H1 (cell line): ENCODE measurements around the gene FOXF2. TPM values are rescaled to one million over a fixed set of nuclear protein-coding genes. Genes with fewer than 3 reads are reported as not detected.

Source experiments
- CTCF ChIA-PET: fragments of 300-600 bp; sonication (Branson Sonifier 250); formaldehyde crosslinking; loops from one replicate; lab custom pipeline; 2021; ENCODE audit not compliant: partially characterized antibody; lab: Charles Lee
- POLR2A ChIA-PET: fragments of 300-600 bp; sonication (Branson Sonifier 250); formaldehyde crosslinking; loops from one replicate; lab custom pipeline; 2021; ENCODE audit warnings: inconsistent platforms; ENCODE audit not compliant: partially characterized antibody; lab: Charles Lee
- DNase-seq, 2 experiments: peaks; one replicate each; pipeline versions ENCODE4 v3.0.0 to v3.0.0-alpha.2; 2010 to 2022; ENCODE audit warnings: low spot score in 2 of 2, low read depth in 1 of 2, mixed read lengths in 1 of 2
- FAIRE-seq: peaks from 2 replicates; lab custom pipeline; 2011; peaks lifted over from hg19 to GRCh38; lab: Jason Lieb, UNC
- H2AFZ ChIP-seq: 2 replicates; pipeline ENCODE4 v1.8.1; 2012; ENCODE audit warnings: low read length, inconsistent platforms
- H2AK5ac ChIP-seq: 2 replicates; pipeline ENCODE4 v1.6.1; 2013; ENCODE audit warnings: low read depth, low read length
- H2BK120ac ChIP-seq: replicated peaks from 2 replicates; pipeline ENCODE3; 2013; ENCODE audit warnings: low read depth, low read length, inconsistent platforms
- H2BK12ac ChIP-seq: 2 replicates; pipeline ENCODE4 v1.6.1; 2013; ENCODE audit warnings: low read depth, low read length
- H2BK15ac ChIP-seq: 2 replicates; pipeline ENCODE4 v1.6.1; 2013; ENCODE audit warnings: low read length
- H2BK20ac ChIP-seq: 2 replicates; pipeline ENCODE4 v1.6.1; 2013; ENCODE audit warnings: low read length
- H2BK5ac ChIP-seq: 2 replicates; pipeline ENCODE4 v1.6.1; 2013; ENCODE audit warnings: low read depth, low read length
- H3K14ac ChIP-seq: 2 replicates; pipeline ENCODE4 v1.6.1; 2013; ENCODE audit warnings: inconsistent platforms; ENCODE audit not compliant: insufficient read length
- H3K18ac ChIP-seq: 2 replicates; pipeline ENCODE4 v1.6.1; 2013; ENCODE audit warnings: low read length; ENCODE audit errors: extremely low read depth
- H3K23ac ChIP-seq: 2 replicates; pipeline ENCODE4 v1.6.1; 2013; ENCODE audit warnings: inconsistent platforms; ENCODE audit not compliant: insufficient read length
- H3K23me2 ChIP-seq: 2 replicates; pipeline ENCODE4 v1.6.1; 2013; ENCODE audit warnings: low read depth, low read length
- H3K27ac ChIP-seq: 2 replicates; pipeline ENCODE4 v1.6.1; 2011; ENCODE audit warnings: low read depth, low read length, inconsistent platforms
- H3K27me3 ChIP-seq, 4 experiments: replicated peaks in 1 of 4; 1 replicate in 1 of 4; 2 replicates in 3 of 4; pipeline versions ENCODE4 v1.6.1 to v1.8.1; 2011 to 2013; ENCODE audit warnings: low read length in 3 of 4, mild to moderate bottlenecking in 3 of 4, inconsistent platforms in 2 of 4, mixed read lengths in 2 of 4, moderate library complexity in 1 of 4; ENCODE audit not compliant: control insufficient read depth in 3 of 4, insufficient read depth in 3 of 4; ENCODE audit errors: extremely low read depth in 1 of 4
- H3K36me3 ChIP-seq, 4 experiments: 2 replicates each; pipeline versions ENCODE4 v1.6.1 to v1.8.1; 2011 to 2013; ENCODE audit warnings: mild to moderate bottlenecking in 4 of 4, low read length in 3 of 4, moderate library complexity in 2 of 4, control low read depth in 1 of 4, inconsistent platforms in 1 of 4; ENCODE audit not compliant: insufficient read depth in 4 of 4, control insufficient read depth in 2 of 4
- H3K4ac ChIP-seq: replicated peaks from 2 replicates; pipeline ENCODE3; 2013; ENCODE audit warnings: low read length, low read depth, mixed read lengths, inconsistent platforms; ENCODE audit not compliant: insufficient read length
- H3K4me1 ChIP-seq, 4 experiments: replicated peaks in 1 of 4; 1 replicate in 1 of 4; 2 replicates in 3 of 4; pipeline versions ENCODE4 v1.6.1 to v1.8.1; 2011 to 2013; ENCODE audit warnings: low read length in 3 of 4, inconsistent platforms in 2 of 4, mixed read lengths in 1 of 4; ENCODE audit not compliant: insufficient read depth in 4 of 4, control insufficient read depth in 3 of 4
- H3K4me2 ChIP-seq, 2 experiments: 2 replicates each; pipeline versions ENCODE4 v1.6.1 to v1.8.1; 2011 to 2013; ENCODE audit warnings: low read depth in 2 of 2, low read length in 2 of 2, control low read depth in 1 of 2, inconsistent platforms in 1 of 2, mild to moderate bottlenecking in 1 of 2; ENCODE audit not compliant: insufficient read depth in 1 of 2
- H3K4me3 ChIP-seq, 4 experiments: fragments of 200-600, 300-600 bp in 1 of 4; sonication (generic), shearing (Covaris generic), sonication (Bioruptor Twin) in 1 of 4; 2 replicates each; pipeline versions ENCODE4 v1.5.1 to v1.8.1; 2011 to 2016; ENCODE audit warnings: low read length in 4 of 4, low read depth in 3 of 4, control low read depth in 2 of 4, inconsistent platforms in 2 of 4, mild to moderate bottlenecking in 2 of 4, mixed read lengths in 1 of 4, moderate library complexity in 1 of 4; ENCODE audit not compliant: insufficient read depth in 2 of 4; ENCODE audit errors: extremely low read depth in 1 of 4
- H3K56ac ChIP-seq: replicated peaks from 2 replicates; pipeline ENCODE3; 2013; ENCODE audit warnings: low read depth, mild to moderate bottlenecking, mixed read lengths, low read length, inconsistent platforms; ENCODE audit not compliant: insufficient read length
- H3K79me1 ChIP-seq: 2 replicates; pipeline ENCODE4 v1.6.1; 2013; ENCODE audit warnings: low read depth, low read length, control low read depth
- H3K79me2 ChIP-seq, 2 experiments: 2 replicates each; pipeline versions ENCODE4 v1.6.1 to v1.8.1; 2012 to 2013; ENCODE audit warnings: low read length in 2 of 2, mild to moderate bottlenecking in 2 of 2, inconsistent platforms in 1 of 2; ENCODE audit not compliant: insufficient read depth in 2 of 2, control insufficient read depth in 1 of 2
- H3K9ac ChIP-seq, 4 experiments: replicated peaks in 1 of 4; 1 replicate in 1 of 4; 2 replicates in 3 of 4; pipeline versions ENCODE4 v1.6.1 to v1.8.1; 2011 to 2013; ENCODE audit warnings: low read depth in 3 of 4, low read length in 3 of 4, control low read depth in 2 of 4, mild to moderate bottlenecking in 2 of 4, moderate library complexity in 2 of 4, inconsistent platforms in 1 of 4; ENCODE audit errors: extremely low read depth in 1 of 4
- H3K9me3 ChIP-seq, 2 experiments: 2 replicates each; pipeline versions ENCODE4 v1.6.1 to v1.8.1; 2012 to 2013; ENCODE audit warnings: mild to moderate bottlenecking in 2 of 2, moderate library complexity in 2 of 2, control low read depth in 1 of 2, inconsistent platforms in 1 of 2, low read depth in 1 of 2, low read length in 1 of 2, mixed read lengths in 1 of 2; ENCODE audit not compliant: insufficient read depth in 2 of 2
- H4K20me1 ChIP-seq, 2 experiments: replicated peaks in 1 of 2; 2 replicates each; pipeline versions ENCODE3 to v1.8.1; 2011 to 2013; ENCODE audit warnings: inconsistent platforms in 2 of 2, low read length in 2 of 2, mild to moderate bottlenecking in 1 of 2; ENCODE audit not compliant: insufficient read depth in 2 of 2, control insufficient read depth in 1 of 2
- H4K5ac ChIP-seq: 2 replicates; pipeline ENCODE4 v1.6.1; 2013; ENCODE audit warnings: low read length, low read depth, mixed read lengths, inconsistent platforms; ENCODE audit not compliant: insufficient read length
- H4K8ac ChIP-seq: 2 replicates; pipeline ENCODE4 v1.8.0; 2013; ENCODE audit warnings: mild to moderate bottlenecking, moderate library complexity, low read length, inconsistent platforms; ENCODE audit not compliant: insufficient read depth; ENCODE audit errors: extremely low read depth
- H4K91ac ChIP-seq: replicated peaks from 2 replicates; pipeline ENCODE3; 2013; ENCODE audit warnings: low read length, mixed read lengths, inconsistent platforms; ENCODE audit not compliant: insufficient read length
- HDAC6 ChIP-seq: IDR thresholded peaks from one replicate; pipeline ENCODE4 v1.7.1; 2012; ENCODE audit warnings: low read depth, mild to moderate bottlenecking, inconsistent platforms, low read length, moderate library complexity
- KDM5A ChIP-seq: fragments of 200-600 bp; IDR thresholded peaks from 2 replicates; pipeline ENCODE4 v1.7.1; 2012; ENCODE audit warnings: mild to moderate bottlenecking, low read length, inconsistent platforms, mixed read lengths
- WGBS, 2 experiments: shearing (Covaris generic) in 1 of 2; methylation state at CpG; one replicate each; pipeline versions ENCODE4 v1.1.6 to v1.1.7; 2013 to 2015; ENCODE audit warnings: low lambda C conversion rate in 2 of 2, mixed read lengths in 2 of 2, inconsistent platforms in 1 of 2, low coverage in 1 of 2, missing lambda C conversion rate in 1 of 2; ENCODE audit not compliant: insufficient replicate concordance in 2 of 2, insufficient coverage in 1 of 2, insufficient read length in 1 of 2; ENCODE audit errors: extremely low coverage in 1 of 2, missing lambda C conversion rate in 1 of 2; 5-methylcytosine and 5-hydroxymethylcytosine counted together
- polyA plus RNA-seq, 7 experiments: library from polyadenylated mRNA; depleted of rRNA in 3 of 7; stranded (reverse) in 5 of 7; unstranded in 2 of 7; fragments of >200 nt in 5 of 7; fragments of 200-250 nt in 2 of 7; gene quantifications; 1 replicate in 5 of 7; 2 replicates in 1 of 7; 4 replicates in 1 of 7; pipeline versions ENCODE4 v1.2.1 to v1.2.3, GENCODE V29; 2011 to 2013; ENCODE audit warnings: missing spikeins in 2 of 7, mixed read lengths in 2 of 7
- total RNA-seq: library from RNA; stranded (reverse); fragmentation: NEBNext Ultra II Directional; extraction: Animal tissue kit (Norgen Biotek cat#: 25700); gene quantifications from 2 replicates; pipeline ENCODE4 v1.2.1, GENCODE V29; 2021

Gene FOXF2
- total and polyA plus RNA-seq, 2 of the 8 experiments (the other 6 are each of a cell fraction or from before 2014, with no cell fraction given), result 0.05 TPM; not detected in 1

- Histone ChIP-seq H3K36me3 (no peaks in the 10 kb centered on the region), H3K79me2 (no peaks in the 10 kb centered on the region), H2BK12ac (no peak overlapping the region), H3K4me3 (no peak overlapping the region), H3K79me1 (no peaks in the 10 kb centered on the region), H3K23me2 (no peaks in the 10 kb centered on the region), H3K27me3 (peaks cover 0 to 5% (median 0%) of the 10 kb centered on the region in 4 experiments; a peak in 4 of 7 replicates), H2AK5ac (no peak overlapping the region), H2BK5ac (no peak overlapping the region), H3K9me3 (peaks cover 2 to 5% of the 10 kb centered on the region in 2 experiments; a peak in 1 of 4 replicates), H2BK120ac (no peak overlapping the region), H2BK20ac (no peak overlapping the region), H3K4me2 (no peak overlapping the region), H4K20me1 (no peaks in the 10 kb centered on the region), H3K4ac (no peak overlapping the region), H3K27ac (no peak overlapping the region), H4K8ac (no peak overlapping the region), H2AFZ (no peak overlapping the region), H3K14ac (no peak overlapping the region), H3K4me1 (peaks cover 0 to 8% (median 0%) of the 10 kb centered on the region in 4 experiments; a peak in 1 of 7 replicates), H3K9ac (no peak overlapping the region), H4K5ac (no peak overlapping the region), H2BK15ac (no peak overlapping the region), H3K18ac (no peak overlapping the region), H3K56ac (no peak overlapping the region), H4K91ac (no peak overlapping the region), H3K23ac (no peak overlapping the region)
- no peak for FAIRE-seq
- ChIA-PET CTCF (interaction anchor here (0.6 to 8.6 kb wide), 4 partner anchors 8 to 831 kb away, joined by 3 to 101 read pairs (median 3); no protein-coding TSS in a partner anchor), POLR2A (no interaction called here)
- no peak for DNase-seq
- 92% methylated on average over 1 of the region's 1 CpG; no CpG with 5 or more reads in 1 of the 2 experiments for WGBS, 2 experiments
- TF ChIP-seq HDAC6, result no peak
- no peak for TF ChIP-seq KDM5A
Measured at GRCh38 chr6:1420382-1420781, 31.0 kb downstream of the FOXF2 start.
